SK-N-SH (cell line): Measurements from ENCODE around the gene TBXA2R. TPM values are rescaled to one million over a fixed set of nuclear protein-coding genes. Genes with fewer than 3 reads are reported as not detected.

Source experiments
- CTCF ChIA-PET: fragments of 300-600, 350-600 bp; formaldehyde crosslinking; extraction: SDS; loops from one replicate; lab custom pipeline; 2021; lab: Yijun Ruan, JAX
- POLR2A ChIA-PET: fragments of 350-600 bp; sonication (Branson Sonifier 250); formaldehyde crosslinking; extraction: SDS; loops from one replicate; lab custom pipeline; 2020; ENCODE audit warnings: antibody characterized with exemption, inconsistent platforms; lab: Yijun Ruan, JAX
- DNase-seq: peaks from one replicate; pipeline ENCODE4 v3.0.0; 2012
- H2AFZ ChIP-seq: fragments of 200-600 bp; sonication (generic); 2 replicates; pipeline ENCODE4 v1.8.1; 2016; ENCODE audit warnings: antibody characterized with exemption, mild to moderate bottlenecking, low read depth
- H3F3A ChIP-seq: fragments of 200-600 bp; sonication (generic); replicated peaks from 2 replicates; pipeline ENCODE3; 2016; ENCODE audit warnings: antibody characterized with exemption, mild to moderate bottlenecking; ENCODE audit not compliant: insufficient read depth
- H3K27ac ChIP-seq, 2 experiments: fragments of 200-500 bp in 1 of 2; fragments of 200-600 bp in 1 of 2; sonication (Bioruptor generic) in 1 of 2; sonication (generic), shearing (Covaris generic) in 1 of 2; 2 replicates each; pipeline versions ENCODE4 v1.5.1 to v1.6.1; 2014 to 2016; ENCODE audit warnings: low read depth in 2 of 2, inconsistent platforms in 1 of 2, low read length in 1 of 2, mild to moderate bottlenecking in 1 of 2, mixed read lengths in 1 of 2
- H3K27me3 ChIP-seq: fragments of 200-600 bp; sonication (generic), shearing (Covaris generic); 2 replicates; pipeline ENCODE4 v1.6.1; 2016; ENCODE audit warnings: mixed run types; ENCODE audit not compliant: insufficient read depth
- H3K36me3 ChIP-seq, 2 experiments: fragments of 200-500 bp in 1 of 2; fragments of 200-600 bp in 1 of 2; sonication (Bioruptor generic) in 1 of 2; sonication (generic) in 1 of 2; replicated peaks in 1 of 2; 2 replicates each; pipeline versions ENCODE3 to v1.5.1; 2014 to 2016; ENCODE audit warnings: low read length in 1 of 2, mild to moderate bottlenecking in 1 of 2; ENCODE audit not compliant: insufficient read depth in 2 of 2, control insufficient read depth in 1 of 2
- H3K4me1 ChIP-seq, 2 experiments: fragments of 200-500 bp in 1 of 2; fragments of 200-600 bp in 1 of 2; sonication (Bioruptor generic) in 1 of 2; sonication (generic), shearing (Covaris generic) in 1 of 2; 2 replicates each; pipeline versions ENCODE4 v1.5.1 to v1.6.1; 2014 to 2016; ENCODE audit warnings: low read depth in 1 of 2, low read length in 1 of 2, mixed run types in 1 of 2; ENCODE audit not compliant: insufficient read depth in 2 of 2, control insufficient read depth in 1 of 2
- H3K4me2 ChIP-seq: fragments of 200-600 bp; sonication (generic), shearing (Covaris generic); 2 replicates; pipeline ENCODE4 v1.6.1; 2017; ENCODE audit warnings: mixed run types
- H3K4me3 ChIP-seq, 2 experiments: fragments of 200-500 bp in 1 of 2; fragments of 200-600 bp in 1 of 2; sonication (Bioruptor generic) in 1 of 2; sonication (generic), shearing (Covaris generic) in 1 of 2; 2 replicates each; pipeline versions ENCODE4 v1.5.1 to v1.8.1; 2014 to 2016; ENCODE audit warnings: low read depth in 2 of 2, inconsistent platforms in 1 of 2, low read length in 1 of 2, mild to moderate bottlenecking in 1 of 2, mixed read lengths in 1 of 2, moderate library complexity in 1 of 2
- H3K79me2 ChIP-seq: fragments of 200-600 bp; sonication (generic); 2 replicates; pipeline ENCODE4 v1.8.1; 2017; ENCODE audit warnings: mild to moderate bottlenecking; ENCODE audit not compliant: insufficient read depth
- H3K9ac ChIP-seq: fragments of 200-600 bp; sonication (generic); 2 replicates; pipeline ENCODE4 v1.6.1; 2017; ENCODE audit warnings: mixed run types
- H3K9me2 ChIP-seq: fragments of 200-600 bp; sonication (generic); 2 replicates; pipeline ENCODE4 v1.6.1; 2017; ENCODE audit warnings: mixed run types
- H3K9me3 ChIP-seq: fragments of 200-600 bp; sonication (generic); 2 replicates; pipeline ENCODE4 v1.6.1; 2017; ENCODE audit warnings: mixed run types, mild to moderate bottlenecking, moderate library complexity
- H4K20me1 ChIP-seq: fragments of 200-600 bp; sonication (generic); 2 replicates; pipeline ENCODE4 v1.6.1; 2017; ENCODE audit warnings: mild to moderate bottlenecking, mixed run types; ENCODE audit not compliant: insufficient read depth
- EZH2phosphoT487 ChIP-seq: fragments of 200-600 bp; sonication (generic); IDR thresholded peaks from 2 replicates; pipeline ENCODE4 v1.6.1; 2017; ENCODE audit warnings: low read depth, mixed run types, mild to moderate bottlenecking, antibody characterized with exemption, moderate library complexity, borderline replicate concordance
- FOSL2 ChIP-seq: IDR thresholded peaks from 2 replicates; pipeline ENCODE4 v1.4.0; 2012; ENCODE audit warnings: low read depth, mild to moderate bottlenecking, moderate library complexity, borderline replicate concordance
- FOXM1 ChIP-seq: IDR thresholded peaks from 2 replicates; pipeline ENCODE4 v1.4.0; 2012; ENCODE audit warnings: low read depth, mild to moderate bottlenecking
- GABPA ChIP-seq: IDR thresholded peaks from 2 replicates; pipeline ENCODE4 v1.4.0; 2012; ENCODE audit warnings: low read depth, mild to moderate bottlenecking
- GATA2 ChIP-seq: sonication (generic); formaldehyde crosslinking; IDR thresholded peaks from 2 replicates; pipeline ENCODE4 v1.5.0; 2020; ENCODE audit warnings: mild to moderate bottlenecking, missing genetic modification reagents
- MXI1 ChIP-seq: IDR thresholded peaks from 2 replicates; pipeline ENCODE4 v1.6.1; 2012; ENCODE audit warnings: mild to moderate bottlenecking, low read depth, low read length, improper control_type of control experiment
- POLR2AphosphoS5 ChIP-seq: IDR thresholded peaks from 2 replicates; pipeline ENCODE4 v1.6.1; 2012; ENCODE audit warnings: low read depth, low read length
- RAD21 ChIP-seq: IDR thresholded peaks from 2 replicates; pipeline ENCODE4 v1.6.1; 2012; ENCODE audit warnings: mild to moderate bottlenecking, low read length
- RFX5 ChIP-seq: IDR thresholded peaks from 2 replicates; pipeline ENCODE4 v1.6.1; 2012; ENCODE audit warnings: mild to moderate bottlenecking, improper control_type of control experiment, low read length
- TEAD4 ChIP-seq: IDR thresholded peaks from 2 replicates; pipeline ENCODE4 v1.4.0; 2012; ENCODE audit warnings: mild to moderate bottlenecking, borderline replicate concordance; ENCODE audit not compliant: insufficient read depth
- WGBS: methylation state at CpG from one replicate; pipeline ENCODE4 v1.1.6; 2017; ENCODE audit warnings: low lambda C conversion rate; 5-methylcytosine and 5-hydroxymethylcytosine counted together
- polyA plus RNA-seq, 3 experiments: library from polyadenylated mRNA; depleted of rRNA; stranded (reverse); fragments of >200 nt; gene quantifications; 2 replicates each; pipeline ENCODE4 v1.2.3, GENCODE V29; 2012
- TF ChIP-seq, protein P1 (sequence below): IDR thresholded peaks from 2 replicates; pipeline ENCODE4; 2012

TBXA2R gene
- polyA plus RNA-seq, 1 of the 3 experiments (the other 2 are of a cell fraction): 0.92 TPM

DNA sequence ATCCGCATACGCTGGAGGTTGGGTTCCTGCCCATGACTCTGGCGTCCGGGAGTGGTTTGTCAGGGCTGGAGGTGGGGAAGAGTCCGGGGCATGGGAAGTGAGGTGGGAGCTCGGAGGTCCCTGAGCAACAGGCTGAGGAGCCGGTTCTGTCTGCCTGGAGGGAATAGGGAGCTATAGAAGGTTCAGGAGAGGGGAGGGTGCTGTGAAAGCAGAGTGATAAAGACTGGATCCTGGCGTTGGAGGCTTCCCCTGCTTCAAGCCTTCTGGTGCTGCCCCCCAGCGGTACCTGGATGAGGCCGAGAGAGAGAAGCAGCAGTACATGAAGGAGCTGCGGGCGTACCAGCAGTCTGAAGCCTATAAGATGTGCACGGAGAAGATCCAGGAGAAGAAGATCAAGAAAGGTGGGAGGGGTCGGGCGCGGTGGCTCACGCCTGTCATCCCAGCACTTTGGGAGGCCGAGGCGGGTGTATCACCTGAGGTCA lies 31.4 kb downstream of the TBXA2R start:
- Histone ChIP-seq H3K9me3 (no peaks in the 10 kb centered on the region), H3K4me1 (peaks cover under 1 to 5% of the 10 kb centered on the region in 2 experiments; a peak in 1 of 4 replicates), H3K36me3 (peaks cover 6 to 13% of the 10 kb centered on the region in 2 experiments), H3F3A (peaks cover 29% of the 10 kb centered on the region), H3K9me2 (no peaks in the 10 kb centered on the region), H3K27ac (no peak overlapping the region), H3K9ac (no peak overlapping the region), H3K4me2 (no peak overlapping the region), H4K20me1 (peaks cover 4% of the 10 kb centered on the region; the same call in 1 of the 2 replicates), H3K27me3 (no peaks in the 10 kb centered on the region), H3K4me3 (no peak overlapping the region), H3K79me2 (peaks cover 9% of the 10 kb centered on the region), H2AFZ (no peak overlapping the region)
- DNase-seq: peak; percentile 10
- TF ChIP-seq TEAD4 (no peak), RFX5 (no peak), EZH2phosphoT487 (no peak), RAD21 (no peak), POLR2AphosphoS5 (no peak), GATA2 (CRISPR knock-in tag) (no peak)
- CTCF ChIA-PET: interaction anchor here (1.0 to 5.8 kb wide), 5 partner anchors 10 to 146 kb away, joined by 4 to 38 read pairs (median 5); partner anchors contain the start of genes GIPC3 and MFSD12
- WGBS: 91% methylated on average over 19 of the region's 19 CpGs
- POLR2A ChIA-PET: interaction anchor here (0.7 kb wide), 1 partner anchor 1651 kb away, joined by 4 read pairs; no protein-coding TSS in a partner anchor

DNA sequence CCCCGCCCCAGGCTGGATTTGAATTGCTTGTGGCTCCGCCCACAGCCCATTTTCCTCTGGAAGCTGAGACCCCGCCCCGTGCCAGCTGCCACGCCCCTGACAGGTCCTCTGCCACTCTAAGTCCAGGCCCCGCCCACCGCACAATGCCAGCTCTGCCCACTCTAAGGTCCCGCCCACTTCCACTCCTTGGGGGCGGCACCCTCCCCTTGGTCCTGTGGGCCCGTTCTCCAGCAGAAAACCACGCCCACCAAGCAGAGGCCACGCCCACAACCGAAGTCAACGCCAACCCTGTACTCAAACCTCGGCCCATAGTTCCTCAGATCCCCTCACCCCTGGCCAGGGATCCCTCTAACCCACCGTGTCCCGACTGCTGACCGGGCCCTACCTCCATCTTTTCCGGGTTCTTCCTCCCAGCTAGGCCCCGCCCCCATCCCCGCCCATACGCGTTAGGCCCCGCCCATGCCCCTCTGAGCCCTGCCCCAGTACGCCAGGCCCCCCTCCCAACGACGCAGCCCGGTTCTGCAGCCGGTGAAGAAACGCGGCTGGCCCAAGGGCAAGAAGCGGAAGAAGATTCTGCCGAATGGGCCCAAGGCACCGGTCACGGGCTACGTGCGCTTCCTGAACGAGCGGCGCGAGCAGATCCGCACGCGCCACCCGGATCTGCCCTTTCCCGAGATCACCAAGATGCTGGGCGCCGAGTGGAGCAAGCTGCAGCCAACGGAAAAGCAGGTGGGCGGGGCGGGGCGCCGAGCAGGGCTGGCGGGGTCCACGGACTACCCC lies 32.6 kb downstream of the TBXA2R start:
- Histone ChIP-seq H3K4me3 (peak overlapping the region; percentile 91 to 92), H3K9me2 (no peaks in the 10 kb centered on the region), H3K36me3 (peaks cover 6 to 13% of the 10 kb centered on the region in 2 experiments), H3K27me3 (no peaks in the 10 kb centered on the region), H3K27ac (peak overlapping the region; percentile 67 to 72; a peak in 3 of 4 replicates), H3K79me2 (peaks cover 9% of the 10 kb centered on the region), H3F3A (peaks cover 17% of the 10 kb centered on the region), H4K20me1 (peaks cover 4% of the 10 kb centered on the region; the same call in 1 of the 2 replicates), H3K9me3 (no peaks in the 10 kb centered on the region), H3K4me2 (peak overlapping the region; percentile 100), H2AFZ (no peak overlapping the region), H3K4me1 (peaks cover 0 to 5% of the 10 kb centered on the region in 2 experiments; a peak in 1 of 4 replicates), H3K9ac (peak overlapping the region; percentile 92; the same call in 1 of the 2 replicates)
- WGBS: 52% methylated on average over 39 of the region's 55 CpGs
- CTCF ChIA-PET: interaction anchor here (1.0 to 5.8 kb wide), 4 partner anchors 12 to 36 kb away, joined by 3 to 38 read pairs (median 6); partner anchors contain the start of genes GIPC3 and MFSD12
- DNase-seq: peak; percentile 98
- POLR2A ChIA-PET: interaction anchor here (0.6 to 1.1 kb wide), 3 partner anchors 13 to 626 kb away, joined by 3 to 4 read pairs (median 3); partner anchors contain the start of gene MFSD12
- TF ChIP-seq, protein P1, sequence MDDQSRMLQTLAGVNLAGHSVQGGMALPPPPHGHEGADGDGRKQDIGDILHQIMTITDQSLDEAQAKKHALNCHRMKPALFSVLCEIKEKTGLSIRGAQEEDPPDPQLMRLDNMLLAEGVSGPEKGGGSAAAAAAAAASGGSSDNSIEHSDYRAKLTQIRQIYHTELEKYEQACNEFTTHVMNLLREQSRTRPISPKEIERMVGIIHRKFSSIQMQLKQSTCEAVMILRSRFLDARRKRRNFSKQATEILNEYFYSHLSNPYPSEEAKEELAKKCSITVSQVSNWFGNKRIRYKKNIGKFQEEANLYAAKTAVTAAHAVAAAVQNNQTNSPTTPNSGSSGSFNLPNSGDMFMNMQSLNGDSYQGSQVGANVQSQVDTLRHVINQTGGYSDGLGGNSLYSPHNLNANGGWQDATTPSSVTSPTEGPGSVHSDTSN: peak; percentile 88
- TF ChIP-seq GABPA (no peak), MXI1 (peak; percentile 61), FOSL2 (no peak), FOXM1 (no peak)
